NCI-H2196 (cell line): ENCODE measurements around the gene LIMS4.
"Not testable (repeated sequence)": the region's sequence is repeated elsewhere in the genome, so short reads cannot be mapped to it uniquely, and the experiment has no call there.

ENCODE experiments used
- DNase-seq: peaks from one replicate; lab custom pipeline; 2025; ENCODE audit not compliant: unreplicated experiment; lab: John Stamatoyannopoulos, UW

Gene LIMS4

GRCh38 chr2:110450951-110451350 lies 21.7 kb downstream of the LIMS4 start:
- DNase-seq, result not testable (repeated sequence)

GRCh38 chr2:110449127-110449947 lies 23.3 kb downstream of the LIMS4 start:
- DNase-seq, result not testable (repeated sequence)

GRCh38 chr2:110446644-110447043 lies 26.0 kb downstream of the LIMS4 start:
- not testable (repeated sequence) for DNase-seq

- DNase-seq, result not testable (repeated sequence)
Measured at GRCh38 chr2:110443305-110444005, 29.2 kb downstream of the LIMS4 start.

- not testable (repeated sequence) for DNase-seq
Measured at GRCh38 chr2:110441905-110442304, 30.7 kb downstream of the LIMS4 start.

GRCh38 chr2:110434565-110434964 lies 38.1 kb downstream of the LIMS4 start:
- not testable (repeated sequence) for DNase-seq

GRCh38 chr2:110425725-110426124 lies 46.9 kb downstream of the LIMS4 start:
- DNase-seq, result not testable (repeated sequence)

- DNase-seq, result not testable (repeated sequence)
Measured at GRCh38 chr2:110424421-110424820, 48.2 kb downstream of the LIMS4 start.

GRCh38 chr2:110423574-110423962 lies 49.0 kb downstream of the LIMS4 start:
- not testable (repeated sequence) for DNase-seq

- DNase-seq, result not testable (repeated sequence)
Measured at GRCh38 chr2:110422852-110423573, 49.6 kb downstream of the LIMS4 start.

- DNase-seq, result not testable (repeated sequence)
Measured at GRCh38 chr2:110420641-110421354, 51.8 kb downstream of the LIMS4 start.

GRCh38 chr2:110407142-110407541 lies 65.5 kb downstream of the LIMS4 start:
- DNase-seq, result not testable (repeated sequence)

- DNase-seq, result not testable (repeated sequence)
Measured at GRCh38 chr2:110404988-110405387, 67.6 kb downstream of the LIMS4 start.

GRCh38 chr2:110404246-110404645 lies 68.4 kb downstream of the LIMS4 start:
- not testable (repeated sequence) for DNase-seq

- not testable (repeated sequence) for DNase-seq
Measured at GRCh38 chr2:110401001-110401618, 71.5 kb downstream of the LIMS4 start.

GRCh38 chr2:110399378-110399777 lies 73.2 kb downstream of the LIMS4 start:
- not testable (repeated sequence) for DNase-seq

GRCh38 chr2:110395990-110396389 lies 76.6 kb downstream of the LIMS4 start:
- DNase-seq, result not testable (repeated sequence)
